Measurements from ENCODE around the gene PITPNB. TPM values are rescaled to one million over a fixed set of nuclear protein-coding genes. Genes with fewer than 3 reads are reported as not detected.

Gene PITPNB
- polyA plus RNA-seq, 1 donor (not counting 4 experiments of a cell fraction or from before 2014, with no cell fraction given): 81.6 TPM

DNA sequence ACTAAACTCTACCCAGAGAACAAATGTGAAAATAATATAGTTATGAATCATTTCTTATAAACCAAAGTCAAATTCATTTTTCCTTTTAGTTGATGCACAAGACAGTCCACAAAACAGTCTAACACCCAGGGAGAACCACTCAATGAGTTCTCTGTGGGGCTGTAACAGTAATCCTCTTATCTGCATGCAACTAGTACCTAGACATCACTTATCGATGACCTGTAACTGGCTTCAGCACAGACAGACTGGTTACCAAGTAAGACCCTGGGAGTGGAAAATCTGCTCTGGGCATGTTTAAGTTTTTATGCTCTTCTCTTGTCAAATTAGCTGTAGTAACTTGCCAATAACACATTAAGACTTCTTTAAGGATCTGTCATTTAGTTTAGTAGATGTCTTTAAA is 46.6 kb downstream of the PITPNB start:
- Histone ChIP-seq H4K20me1 (ENCODE audit: control insufficient read depth, extremely low read depth, insufficient read depth, low read length) (peaks cover 10% of the 10 kb centered on the region), H3K4me1 (ENCODE audit: control insufficient read depth, extremely low read depth, insufficient read depth, low read length) (peaks cover 7% of the 10 kb centered on the region), H3K79me2 (ENCODE audit: control insufficient read depth, insufficient read depth, low read length) (peaks cover 59% of the 10 kb centered on the region), H3K4me2 (ENCODE audit: control insufficient read depth, extremely low read depth, insufficient read depth, low read depth, low read length) (no peak overlapping the region), H2AFZ (ENCODE audit: control insufficient read depth, low read length) (no peak overlapping the region), H3K27ac (ENCODE audit: control insufficient read depth, insufficient read depth, low read length) (no peak overlapping the region), H3K9ac (ENCODE audit: control insufficient read depth, extremely low read depth, insufficient read depth, low read length) (no peak overlapping the region), H3K27me3 (ENCODE audit: control insufficient read depth, extremely low read depth, insufficient read depth, low read length) (no peaks in the 10 kb centered on the region), H3K36me3 (ENCODE audit: control insufficient read depth in 2 of 2, extremely low read depth in 1 of 2, insufficient read depth in 2 of 2, low read length in 2 of 2) (peaks cover 14 to 38% of the 10 kb centered on the region in 2 experiments), H3K9me3 (ENCODE audit: control insufficient read depth, low read depth, low read length) (no peaks in the 10 kb centered on the region), H3K4me3 (ENCODE audit: control insufficient read depth in 2 of 3, extremely low read depth in 1 of 3, insufficient read depth in 2 of 3, low read depth in 1 of 3, low read length in 3 of 3) (no peak overlapping the region), H3K9me1 (ENCODE audit: control insufficient read depth, extremely low read depth, insufficient read depth, low read length) (peaks cover 2% of the 10 kb centered on the region)
- TF ChIP-seq CTCF (optimal IDR thresholded peaks at IDR 0.05 in 1 of 3, IDR thresholded peaks at IDR 0.05 in 1 of 3, conservative IDR thresholded peaks at IDR 0.05 in 1 of 3; ENCODE audit: extremely low read depth in 1 of 3, insufficient read depth in 2 of 3, low read length in 3 of 3) (no peak), EZH2 (IDR thresholded peaks at IDR 0.05; ENCODE audit: low read length) (no peak)
- FAIRE-seq (no peak), DNase-seq (ENCODE audit: low read depth, low spot score) (no peak)
- dilution Hi-C loops (cut with MboI; ENCODE audit: extremely low pct_ligation_motif_present, low sequenced_read_pairs): no loop called here

DNA sequence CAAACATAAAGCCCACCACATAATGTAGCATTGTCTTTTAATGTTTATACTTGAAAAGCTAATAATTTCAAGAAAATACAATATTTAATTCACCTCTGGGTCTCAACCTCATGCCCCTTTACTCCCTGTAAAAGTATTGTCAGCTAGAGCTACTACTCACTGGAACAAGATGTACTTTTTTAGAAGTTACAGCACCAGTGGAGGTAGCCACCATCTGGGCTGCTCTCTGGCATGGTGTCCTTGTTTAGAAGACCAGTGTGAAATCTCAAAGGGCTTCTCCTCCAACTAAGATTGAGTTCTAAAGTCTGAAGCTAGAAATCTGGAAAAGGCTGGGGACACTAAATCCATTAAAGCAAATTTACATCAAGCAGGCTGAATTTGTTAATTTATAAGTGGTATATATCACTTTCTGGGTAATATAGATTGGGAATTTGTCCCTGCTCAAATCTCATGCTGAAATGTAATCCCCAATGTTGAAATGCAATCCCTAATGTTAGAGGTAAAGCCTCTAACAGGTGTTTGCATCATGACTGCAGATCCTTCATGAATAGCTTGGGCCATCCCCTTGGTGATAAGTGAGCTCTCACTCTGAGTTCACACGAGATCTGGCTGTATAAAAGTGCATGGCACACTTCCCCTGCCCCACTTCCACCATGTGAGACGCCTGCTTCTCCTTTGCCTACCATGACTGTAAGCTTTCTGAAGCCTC is 47.6 kb downstream of the PITPNB start:
- FAIRE-seq: no peak
- Histone ChIP-seq H4K20me1 (ENCODE audit: control insufficient read depth, extremely low read depth, insufficient read depth, low read length) (peaks cover 14% of the 10 kb centered on the region), H3K9me1 (ENCODE audit: control insufficient read depth, extremely low read depth, insufficient read depth, low read length) (no peaks in the 10 kb centered on the region), H3K4me3 (ENCODE audit: control insufficient read depth in 2 of 3, extremely low read depth in 1 of 3, insufficient read depth in 2 of 3, low read depth in 1 of 3, low read length in 3 of 3) (no peak overlapping the region), H3K4me1 (ENCODE audit: control insufficient read depth, extremely low read depth, insufficient read depth, low read length) (peaks cover 17% of the 10 kb centered on the region), H3K27me3 (ENCODE audit: control insufficient read depth, extremely low read depth, insufficient read depth, low read length) (no peaks in the 10 kb centered on the region), H3K9ac (ENCODE audit: control insufficient read depth, extremely low read depth, insufficient read depth, low read length) (no peak overlapping the region), H3K79me2 (ENCODE audit: control insufficient read depth, insufficient read depth, low read length) (peaks cover 58% of the 10 kb centered on the region), H3K27ac (ENCODE audit: control insufficient read depth, insufficient read depth, low read length) (no peak overlapping the region), H3K4me2 (ENCODE audit: control insufficient read depth, extremely low read depth, insufficient read depth, low read depth, low read length) (no peak overlapping the region), H3K9me3 (ENCODE audit: control insufficient read depth, low read depth, low read length) (no peaks in the 10 kb centered on the region), H3K36me3 (ENCODE audit: control insufficient read depth in 2 of 2, extremely low read depth in 1 of 2, insufficient read depth in 2 of 2, low read length in 2 of 2) (peaks cover 11 to 33% of the 10 kb centered on the region in 2 experiments), H2AFZ (ENCODE audit: control insufficient read depth, low read length) (no peak overlapping the region)
- dilution Hi-C loops (cut with MboI; ENCODE audit: extremely low pct_ligation_motif_present, low sequenced_read_pairs): no loop called here
- TF ChIP-seq EZH2 (IDR thresholded peaks at IDR 0.05; ENCODE audit: low read length) (no peak), CTCF (optimal IDR thresholded peaks at IDR 0.05 in 1 of 3, IDR thresholded peaks at IDR 0.05 in 1 of 3, conservative IDR thresholded peaks at IDR 0.05 in 1 of 3; ENCODE audit: extremely low read depth in 1 of 3, insufficient read depth in 2 of 3, low read length in 3 of 3) (no peak)
- no peak for DNase-seq (ENCODE audit: low read depth, low spot score)

Measured in keratinocyte (primary cell).